ENCODE results near the gene TRIM23. TPM values are rescaled to one million over a fixed set of nuclear protein-coding genes. Genes with fewer than 3 reads are reported as not detected.
"Not testable (repeated sequence)": the region's sequence is repeated elsewhere in the genome, so short reads cannot be mapped to it uniquely, and the experiment has no call there.

Gene TRIM23
- total RNA-seq, 4 donors from 2014 or later: 9.1 to 19.4 (median 14.6) TPM

- DNase-seq (ENCODE audit: low spot score) (no peak), ATAC-seq (ENCODE audit: low FRiP score) (no peak)
- no peak for TF ChIP-seq CTCF (IDR thresholded peaks at IDR 0.05)
Measured at GRCh38 chr5:65646938-65647337, 22.8 kb upstream of the TRIM23 start.

GRCh38 chr5:65640240-65640639, 16.1 kb upstream of the TRIM23 start:
- DNase-seq (ENCODE audit: low spot score): no peak
- TF ChIP-seq CTCF (IDR thresholded peaks at IDR 0.05): no peak
- no peak for ATAC-seq (ENCODE audit: low FRiP score)

- DNase-seq (ENCODE audit: low spot score) (no peak), ATAC-seq (ENCODE audit: low FRiP score) (no peak)
- TF ChIP-seq CTCF (IDR thresholded peaks at IDR 0.05): no peak
Measured at GRCh38 chr5:65630981-65631380, 6.8 kb upstream of the TRIM23 start.

- ATAC-seq (ENCODE audit: low FRiP score): no peak
- no peak for TF ChIP-seq CTCF (IDR thresholded peaks at IDR 0.05)
- DNase-seq (ENCODE audit: low spot score): no peak
Measured at GRCh38 chr5:65625743-65626142, 1.6 kb upstream of the TRIM23 start.

GRCh38 chr5:65624571-65625555, 730 bp upstream of the TRIM23 start, which contains the start of the genes SHLD3 and TRAPPC13:
Gene SHLD3, plus strand, starts transcription at chr5:65625027. Its CDS starts 4,561 bp downstream, at chr5:65629588.
Gene TRAPPC13, plus strand, starts transcription at chr5:65625027. Its CDS starts 34 bp downstream, at chr5:65625061.
- no peak for TF ChIP-seq CTCF (IDR thresholded peaks at IDR 0.05)
- ATAC-seq (ENCODE audit: low FRiP score): peak; percentile 90
- DNase-seq (ENCODE audit: low spot score): peak; percentile 41

GRCh38 chr5:65623482-65623881, 651 bp downstream of the TRIM23 start:
- TF ChIP-seq CTCF (IDR thresholded peaks at IDR 0.05): no peak
- ATAC-seq (ENCODE audit: low FRiP score): no peak
- no peak for DNase-seq (ENCODE audit: low spot score)

GRCh38 chr5:65621961-65622360, 2.2 kb downstream of the TRIM23 start:
- DNase-seq (ENCODE audit: low spot score); ATAC-seq (ENCODE audit: low FRiP score): not testable (repeated sequence)

All from omental fat pad (tissue), 4 donors.